ENCODE measurements around the gene ANKEF1.
A peak's percentile ranks its signal among the peaks of the same experiment; 100 is the strongest.
"Not testable (repeated sequence)": the region's sequence is repeated elsewhere in the genome, so short reads cannot be mapped to it uniquely, and the experiment has no call there.

The ANKEF1 gene

GRCh38 chr20:10033905-10034650, 709 bp upstream of the ANKEF1 start:
- DNase-seq (ENCODE audit: low read depth) = no peak

DNA sequence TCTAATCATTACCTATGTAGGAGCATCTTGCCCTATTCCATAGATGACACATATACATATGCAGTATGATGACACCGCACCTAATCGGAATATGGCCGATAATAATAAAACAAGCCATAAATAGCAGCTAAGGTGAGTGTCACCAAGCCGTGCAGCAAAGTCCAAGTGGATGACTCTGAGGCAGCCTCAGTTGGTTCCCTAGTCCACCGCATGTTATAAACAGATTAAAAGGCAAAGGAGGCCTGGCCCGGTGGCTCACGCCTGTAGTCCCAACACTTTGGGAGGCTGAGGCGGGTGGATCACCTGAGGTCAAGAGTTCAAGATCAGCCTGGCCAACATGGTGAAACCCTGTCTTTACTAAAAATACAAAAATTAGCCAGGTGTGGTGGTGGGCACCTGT, 1.5 kb downstream of the ANKEF1 start:
- not testable (repeated sequence) for DNase-seq (ENCODE audit: low read depth)

GRCh38 chr20:10040070-10040975, 5.5 kb downstream of the ANKEF1 start:
- peak; percentile 55 for DNase-seq (ENCODE audit: low read depth)

- DNase-seq (ENCODE audit: low read depth) = no peak
These were observed 7.3 kb downstream of the ANKEF1 start for GRCh38 chr20:10042086-10042485.

GRCh38 chr20:10047427-10047826, 12.6 kb downstream of the ANKEF1 start:
- DNase-seq (ENCODE audit: low read depth) = no peak

GRCh38 chr20:10051185-10051584, 16.4 kb downstream of the ANKEF1 start:
- DNase-seq (ENCODE audit: low read depth) = no peak

DNA sequence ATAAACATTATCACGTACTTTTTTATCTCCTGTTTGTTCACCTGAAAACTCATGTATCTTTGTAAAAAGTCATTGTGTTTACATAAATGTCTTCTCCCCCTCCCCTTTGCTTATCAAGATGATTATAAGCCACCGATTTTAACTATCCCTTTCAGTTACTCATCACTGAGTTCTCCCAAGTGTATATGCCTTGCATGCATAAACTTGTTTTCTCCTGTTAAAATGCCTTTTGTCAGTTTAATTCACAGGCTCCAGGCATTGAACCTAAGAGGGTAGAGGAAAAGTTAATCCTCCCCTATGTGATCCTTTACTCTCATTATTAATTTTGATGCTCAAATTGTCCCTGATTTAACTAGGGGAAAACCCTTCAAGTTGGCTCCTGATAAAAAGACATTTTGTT, 24.2 kb downstream of the ANKEF1 start:
- DNase-seq (ENCODE audit: low read depth) = no peak

DNA sequence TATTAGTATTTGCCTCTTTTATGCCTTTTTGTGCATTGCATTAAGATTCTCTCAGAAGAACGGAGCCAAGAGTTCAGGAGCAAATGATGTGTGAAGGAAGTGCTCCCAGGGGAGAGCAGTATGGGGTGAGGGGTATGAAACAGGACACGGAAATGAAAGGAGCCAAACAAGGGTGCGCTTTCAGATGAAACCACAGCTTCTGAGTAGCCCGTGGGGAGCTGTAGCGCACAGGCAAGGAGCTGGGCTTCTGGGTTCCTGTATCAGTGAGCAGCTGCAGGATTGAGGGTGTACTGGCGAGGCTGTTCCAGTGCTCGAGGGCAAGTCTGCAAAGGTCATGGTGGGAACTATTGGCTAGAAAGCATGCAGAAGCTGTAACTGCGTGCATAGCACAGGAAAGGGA, 25.4 kb downstream of the ANKEF1 start:
- peak; percentile 6 for DNase-seq (ENCODE audit: low read depth)

DNA sequence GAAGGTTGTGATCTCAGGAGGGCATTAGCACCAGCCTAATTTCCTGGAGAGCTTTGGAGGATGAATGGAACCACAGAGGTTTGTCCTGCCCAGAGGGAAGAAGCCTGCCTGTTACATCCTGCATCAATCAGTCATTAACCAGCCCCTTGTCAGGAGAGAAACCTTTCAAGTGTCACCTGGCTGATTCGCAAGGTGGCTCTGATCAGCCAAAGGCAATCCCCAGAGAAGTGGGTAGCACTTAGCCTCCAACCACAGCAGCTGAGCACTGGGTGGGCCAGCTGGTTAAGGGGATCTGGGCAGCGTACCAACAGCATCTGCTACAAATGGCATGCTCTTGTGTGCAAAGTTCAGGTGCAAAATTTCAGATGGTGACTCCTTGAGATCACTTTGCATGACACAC, 26.9 kb downstream of the ANKEF1 start:
- no peak for DNase-seq (ENCODE audit: low read depth)

DNA sequence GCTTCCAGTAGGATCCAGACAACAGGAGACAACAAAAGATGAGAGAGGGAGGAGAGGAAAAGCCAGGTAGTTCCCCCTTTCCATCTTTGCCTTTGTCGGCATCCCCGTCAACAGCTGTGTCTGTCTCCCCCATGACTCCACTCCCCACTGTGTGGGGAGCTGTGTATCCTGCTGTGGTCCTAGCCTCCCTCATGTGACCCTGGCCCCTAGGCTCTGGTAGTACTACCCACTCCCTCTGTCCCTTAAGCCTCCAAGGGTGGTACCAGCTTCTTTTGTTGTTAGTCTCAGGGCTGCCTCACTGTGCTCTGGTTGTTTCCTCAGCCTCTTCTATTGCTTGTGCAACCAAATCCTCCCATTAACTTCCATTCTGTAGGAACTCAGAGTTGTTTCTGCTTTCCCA, 28.7 kb downstream of the ANKEF1 start:
- no peak for DNase-seq (ENCODE audit: low read depth)

DNA sequence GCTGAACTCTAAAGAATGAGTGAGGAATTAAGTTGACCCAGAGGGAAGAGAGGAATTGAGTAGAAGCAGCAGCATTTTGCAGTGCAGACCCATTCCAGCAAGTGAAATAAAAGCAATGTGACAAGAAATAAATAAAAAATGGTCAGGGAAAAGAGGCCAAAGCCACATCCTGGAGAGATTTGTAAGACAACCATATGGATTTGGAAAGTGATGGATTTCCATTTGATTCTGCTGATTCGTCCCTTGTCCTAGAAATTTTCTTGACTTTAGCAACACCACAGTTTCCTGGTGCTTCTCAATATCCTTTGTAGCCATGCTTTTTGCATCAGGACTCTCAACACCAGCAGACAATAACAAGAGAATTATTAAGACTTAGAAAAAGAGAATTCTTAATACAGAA, 29.8 kb downstream of the ANKEF1 start:
- DNase-seq (ENCODE audit: low read depth) = no peak

GRCh38 chr20:10065154-10065833, 30.5 kb downstream of the ANKEF1 start:
- DNase-seq (ENCODE audit: low read depth) = no peak

DNA sequence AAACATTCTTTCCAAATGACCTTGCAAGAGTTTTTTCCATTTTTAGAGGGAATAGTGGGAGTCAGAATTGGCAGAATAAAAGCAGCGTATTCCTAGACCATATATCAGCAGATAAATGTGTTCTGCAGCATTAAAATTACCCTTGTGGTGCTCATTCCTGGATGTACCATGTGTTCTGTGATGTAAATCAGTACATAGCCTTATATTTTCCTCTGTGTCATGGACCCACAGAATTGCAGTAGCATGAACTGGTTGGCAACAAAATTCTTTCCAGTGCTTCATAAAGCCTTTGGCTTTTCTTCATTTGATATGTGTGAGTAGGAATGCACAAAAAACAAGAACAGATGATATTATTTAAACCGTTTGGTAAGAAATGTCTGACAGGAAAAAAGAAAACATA, 32.5 kb downstream of the ANKEF1 start:
- no peak for DNase-seq (ENCODE audit: low read depth)

DNA sequence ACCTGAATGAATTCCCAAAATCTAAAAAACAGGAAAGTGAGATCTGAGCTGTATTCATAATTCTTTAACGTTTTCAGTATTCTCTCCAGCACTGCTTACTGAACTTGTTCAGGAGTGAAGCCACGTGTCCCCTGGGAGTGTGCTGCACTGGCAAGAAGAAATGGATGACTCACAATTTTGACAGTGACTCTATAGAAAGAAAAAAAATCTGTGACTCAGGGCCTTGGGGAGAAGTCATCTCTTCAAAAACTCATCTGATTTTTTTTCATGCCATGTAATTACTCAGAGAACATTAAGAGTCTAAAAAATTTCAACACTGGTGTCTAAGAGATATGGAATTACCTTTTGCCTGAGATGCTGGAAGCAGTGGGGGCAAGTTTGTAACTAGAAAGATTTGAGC, 39.7 kb downstream of the ANKEF1 start:
- peak; percentile 84 for DNase-seq (ENCODE audit: low read depth)

GRCh38 chr20:10075606-10076005, 40.8 kb downstream of the ANKEF1 start:
- DNase-seq (ENCODE audit: low read depth) = no peak

GRCh38 chr20:10076126-10077080, 41.6 kb downstream of the ANKEF1 start:
- peak; percentile 5 for DNase-seq (ENCODE audit: low read depth)

DNA sequence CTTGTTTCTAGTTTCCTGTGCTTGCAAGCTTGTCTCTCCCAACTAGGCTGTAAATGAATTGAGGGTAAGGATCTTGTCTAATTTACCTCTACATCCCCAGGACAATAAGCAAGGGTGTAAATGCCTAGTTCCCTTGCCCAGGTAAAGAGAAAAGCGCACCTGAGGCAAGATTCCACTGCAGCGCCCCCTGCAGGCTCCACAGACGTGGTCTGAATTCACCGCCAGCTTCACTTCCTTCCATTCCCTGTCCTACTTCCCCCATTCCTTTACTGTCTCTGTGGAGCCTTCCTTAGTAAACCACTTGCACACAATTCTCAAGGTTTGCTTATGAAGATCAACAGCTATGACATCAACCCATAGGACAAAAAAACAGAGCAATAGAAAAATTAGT, 42.3 kb downstream of the ANKEF1 start:
- DNase-seq (ENCODE audit: low read depth) = no peak

DNA sequence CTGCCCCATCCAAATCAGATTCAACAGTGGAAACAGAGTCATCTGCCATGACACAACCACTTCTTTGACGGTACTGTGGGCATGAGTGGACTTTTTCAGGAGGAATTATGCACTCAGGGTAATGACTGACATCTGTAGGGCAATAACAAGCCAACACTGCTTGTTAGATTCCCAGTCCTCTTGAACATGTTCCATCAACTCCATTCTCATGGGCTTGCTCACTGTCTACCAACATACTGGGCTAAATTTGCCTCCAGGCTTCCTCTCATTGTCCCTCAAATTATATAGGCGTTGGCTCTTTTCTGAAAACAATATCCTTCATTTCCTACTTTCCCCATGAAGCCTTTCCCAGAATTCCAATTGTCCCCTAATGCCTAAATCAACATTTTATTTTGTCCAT, 43.1 kb downstream of the ANKEF1 start:
- DNase-seq (ENCODE audit: low read depth) = no peak

- no peak for DNase-seq (ENCODE audit: low read depth)
These were observed 43.6 kb downstream of the ANKEF1 start for GRCh38 chr20:10078403-10078802.

GRCh38 chr20:10079964-10080363, 45.2 kb downstream of the ANKEF1 start:
- DNase-seq (ENCODE audit: low read depth) = peak; percentile 91

- DNase-seq (ENCODE audit: low read depth) = no peak
These were observed 45.8 kb downstream of the ANKEF1 start for GRCh38 chr20:10080574-10080973.

Data from iris pigment epithelial cell (primary cell).